ENCODE data around the gene FAM76A. TPM values are rescaled to one million over a fixed set of nuclear protein-coding genes. Genes with fewer than 3 reads are reported as not detected.

Gene FAM76A
- polyA plus RNA-seq, 1 experiment = 4.9 TPM

DNA sequence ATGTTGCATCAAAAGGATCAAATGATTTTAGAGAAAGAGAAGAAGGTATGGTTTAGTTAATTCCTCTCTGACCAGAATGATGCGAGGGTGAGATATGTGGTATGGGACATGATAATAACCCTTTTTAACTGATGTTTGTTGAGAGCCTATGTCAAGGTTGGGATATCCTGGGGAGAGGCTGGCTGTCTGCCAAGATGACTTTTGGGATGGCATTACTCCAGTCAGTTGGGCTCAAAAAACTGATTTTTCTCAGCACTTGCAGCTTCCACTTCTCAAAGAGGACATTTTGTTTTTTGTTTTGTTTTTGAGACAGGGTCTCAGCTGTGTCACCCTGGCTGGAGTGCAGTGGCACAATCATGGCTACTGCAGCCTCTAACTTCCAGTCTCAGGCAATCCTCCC is 29.5 kb downstream of the FAM76A start:
- Histone ChIP-seq H3K27me3 (ENCODE audit: control insufficient read depth, insufficient read depth, low read length) (no peaks in the 10 kb centered on the region), H3K27ac (ENCODE audit: low read depth, low read length) (peak overlapping the region; percentile 12), H3K4me3 (ENCODE audit: low read depth, low read length) (no peak overlapping the region), H3K9me3 (ENCODE audit: control insufficient read depth, insufficient read depth, low read length) (no peaks in the 10 kb centered on the region)
- DNase-seq (ENCODE audit: low read depth, low spot score) = no peak
- TF ChIP-seq, protein P1, sequence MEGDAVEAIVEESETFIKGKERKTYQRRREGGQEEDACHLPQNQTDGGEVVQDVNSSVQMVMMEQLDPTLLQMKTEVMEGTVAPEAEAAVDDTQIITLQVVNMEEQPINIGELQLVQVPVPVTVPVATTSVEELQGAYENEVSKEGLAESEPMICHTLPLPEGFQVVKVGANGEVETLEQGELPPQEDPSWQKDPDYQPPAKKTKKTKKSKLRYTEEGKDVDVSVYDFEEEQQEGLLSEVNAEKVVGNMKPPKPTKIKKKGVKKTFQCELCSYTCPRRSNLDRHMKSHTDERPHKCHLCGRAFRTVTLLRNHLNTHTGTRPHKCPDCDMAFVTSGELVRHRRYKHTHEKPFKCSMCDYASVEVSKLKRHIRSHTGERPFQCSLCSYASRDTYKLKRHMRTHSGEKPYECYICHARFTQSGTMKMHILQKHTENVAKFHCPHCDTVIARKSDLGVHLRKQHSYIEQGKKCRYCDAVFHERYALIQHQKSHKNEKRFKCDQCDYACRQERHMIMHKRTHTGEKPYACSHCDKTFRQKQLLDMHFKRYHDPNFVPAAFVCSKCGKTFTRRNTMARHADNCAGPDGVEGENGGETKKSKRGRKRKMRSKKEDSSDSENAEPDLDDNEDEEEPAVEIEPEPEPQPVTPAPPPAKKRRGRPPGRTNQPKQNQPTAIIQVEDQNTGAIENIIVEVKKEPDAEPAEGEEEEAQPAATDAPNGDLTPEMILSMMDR (IDR thresholded peaks at IDR 0.05; ENCODE audit: low read depth, low read length) = no peak
- POLR2A ChIA-PET = no interaction called here
- CTCF ChIA-PET = no interaction called here

DNA sequence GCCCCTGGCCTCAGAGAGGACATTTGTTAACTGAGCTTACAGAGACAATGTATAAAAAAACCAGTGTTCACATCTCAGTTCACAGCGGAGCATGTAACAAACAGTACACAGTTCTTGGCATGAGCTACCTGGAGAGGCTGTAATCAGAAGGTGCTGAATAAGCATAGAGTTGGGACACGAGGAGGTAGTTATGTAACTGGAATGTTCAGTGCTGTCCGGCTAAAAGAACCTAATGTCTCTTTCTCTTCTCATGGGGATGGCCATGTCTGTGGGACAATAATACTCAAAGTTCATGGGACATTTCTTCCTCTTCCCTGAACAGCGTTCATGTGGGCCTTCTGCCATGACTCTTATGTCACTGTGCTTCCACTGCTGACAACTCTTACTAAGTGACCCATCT is 30.1 kb downstream of the FAM76A start:
- no peak overlapping the region for H3K27ac ChIP-seq (ENCODE audit: low read depth, low read length)
- DNase-seq (ENCODE audit: low read depth, low spot score) = no peak
- POLR2A ChIA-PET = no interaction called here
- H3K9me3 ChIP-seq (ENCODE audit: control insufficient read depth, insufficient read depth, low read length) = no peaks in the 10 kb centered on the region
- H3K4me3 ChIP-seq (ENCODE audit: low read depth, low read length) = no peak overlapping the region
- no peaks in the 10 kb centered on the region for H3K27me3 ChIP-seq (ENCODE audit: control insufficient read depth, insufficient read depth, low read length)
- TF ChIP-seq, protein P1 (IDR thresholded peaks at IDR 0.05; ENCODE audit: low read depth, low read length) = no peak
- CTCF ChIA-PET = no interaction called here

DNA sequence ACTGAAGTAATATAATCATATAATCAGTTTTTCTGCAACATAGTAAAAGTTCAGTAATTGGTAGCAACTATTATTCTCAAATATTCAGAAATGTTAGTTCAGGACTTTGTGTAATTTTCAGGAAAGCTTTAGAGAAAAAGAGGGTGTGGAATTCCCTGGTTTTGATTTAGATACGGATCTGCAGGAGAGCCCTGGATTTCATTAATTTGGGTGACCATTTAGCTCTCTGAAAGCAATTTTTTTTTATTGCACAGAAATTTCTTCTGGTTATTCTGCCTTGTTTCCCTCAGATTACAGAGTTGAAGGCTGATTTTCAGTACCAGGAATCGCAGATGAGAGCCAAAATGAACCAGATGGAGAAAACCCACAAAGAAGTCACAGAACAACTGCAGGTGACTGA is 33.5 kb downstream of the FAM76A start:
- H3K27me3 ChIP-seq (ENCODE audit: control insufficient read depth, insufficient read depth, low read length) = no peaks in the 10 kb centered on the region
- TF ChIP-seq, protein P1 (IDR thresholded peaks at IDR 0.05; ENCODE audit: low read depth, low read length) = no peak
- no peak overlapping the region for H3K4me3 ChIP-seq (ENCODE audit: low read depth, low read length)
- no peak for DNase-seq (ENCODE audit: low read depth, low spot score)
- no peak overlapping the region for H3K27ac ChIP-seq (ENCODE audit: low read depth, low read length)
- no peaks in the 10 kb centered on the region for H3K9me3 ChIP-seq (ENCODE audit: control insufficient read depth, insufficient read depth, low read length)
- POLR2A ChIA-PET = no interaction called here
- CTCF ChIA-PET = interaction anchor here (1.3 kb wide), 1 partner anchor 34 kb away, joined by 3 read pairs; no protein-coding TSS in a partner anchor

DNA sequence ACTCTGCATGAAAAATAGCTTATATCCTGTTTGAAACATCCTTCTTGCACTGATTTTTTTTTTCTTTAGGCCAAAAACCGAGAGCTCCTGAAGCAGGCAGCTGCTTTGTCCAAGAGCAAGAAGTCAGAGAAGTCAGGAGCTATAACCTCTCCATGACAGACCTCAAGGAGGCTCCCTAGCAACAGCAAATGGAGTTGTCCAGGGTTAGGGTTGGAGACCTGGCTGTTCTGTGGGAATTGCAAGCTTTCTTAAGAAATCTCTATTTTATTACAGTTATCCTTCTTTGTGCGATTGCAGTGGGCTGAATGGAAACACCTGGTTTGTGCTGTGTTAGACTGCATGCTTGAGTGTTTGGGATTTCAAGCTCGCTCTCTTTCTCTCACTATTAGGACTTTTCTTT is 34.7 kb downstream of the FAM76A start:
- Histone ChIP-seq H3K27ac (ENCODE audit: low read depth, low read length) (no peak overlapping the region), H3K9me3 (ENCODE audit: control insufficient read depth, insufficient read depth, low read length) (no peaks in the 10 kb centered on the region), H3K27me3 (ENCODE audit: control insufficient read depth, insufficient read depth, low read length) (no peaks in the 10 kb centered on the region), H3K4me3 (ENCODE audit: low read depth, low read length) (no peak overlapping the region)
- TF ChIP-seq, protein P1 (IDR thresholded peaks at IDR 0.05; ENCODE audit: low read depth, low read length) = no peak
- no peak for DNase-seq (ENCODE audit: low read depth, low spot score)
- POLR2A ChIA-PET = interaction anchor here (1.1 kb wide), 1 partner anchor 35 kb away, joined by 3 read pairs; no protein-coding TSS in a partner anchor
- CTCF ChIA-PET = interaction anchor here (0.6 kb wide), 1 partner anchor 40 kb away, joined by 4 read pairs; no protein-coding TSS in a partner anchor

DNA sequence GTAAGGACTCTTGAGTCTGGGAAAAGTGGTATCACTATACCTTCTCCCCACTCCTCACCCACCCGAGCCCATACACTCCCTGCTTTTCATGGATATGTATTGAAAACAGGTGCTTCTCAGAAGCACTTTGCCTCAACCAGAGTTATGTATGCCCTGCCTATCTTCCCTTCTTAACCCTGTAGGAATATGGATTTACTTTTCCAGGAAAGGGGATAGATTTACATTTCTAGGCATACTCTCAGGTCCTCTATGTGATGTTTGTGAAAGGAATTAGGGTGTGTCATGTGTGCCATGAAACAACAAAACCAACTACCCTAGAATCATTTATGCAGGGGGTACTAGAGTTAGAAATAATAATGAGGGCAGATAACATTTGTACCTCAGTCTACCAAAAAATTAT is 36.3 kb downstream of the FAM76A start:
- ChIA-PET CTCF (interaction anchor here (0.6 kb wide), 1 partner anchor 42 kb away, joined by 4 read pairs; no protein-coding TSS in a partner anchor), POLR2A (interaction anchor here (0.7 kb wide), 1 partner anchor 81 kb away, joined by 5 read pairs; no protein-coding TSS in a partner anchor)
- no peaks in the 10 kb centered on the region for H3K27me3 ChIP-seq (ENCODE audit: control insufficient read depth, insufficient read depth, low read length)

More for the DNA sequence above, 36.3 kb downstream of the FAM76A start:
- Histone ChIP-seq H3K4me3 (ENCODE audit: low read depth, low read length) (no peak overlapping the region), H3K9me3 (ENCODE audit: control insufficient read depth, insufficient read depth, low read length) (no peaks in the 10 kb centered on the region), H3K27ac (ENCODE audit: low read depth, low read length) (no peak overlapping the region)
- DNase-seq (ENCODE audit: low read depth, low spot score) = no peak
- TF ChIP-seq, protein P1 (IDR thresholded peaks at IDR 0.05; ENCODE audit: low read depth, low read length) = no peak
